Measurements from ENCODE around the gene APOL1.
"Not testable (repeated sequence)": the region's sequence is repeated elsewhere in the genome, so short reads cannot be mapped to it uniquely, and the experiment has no call there.

Gene APOL1, protein sequence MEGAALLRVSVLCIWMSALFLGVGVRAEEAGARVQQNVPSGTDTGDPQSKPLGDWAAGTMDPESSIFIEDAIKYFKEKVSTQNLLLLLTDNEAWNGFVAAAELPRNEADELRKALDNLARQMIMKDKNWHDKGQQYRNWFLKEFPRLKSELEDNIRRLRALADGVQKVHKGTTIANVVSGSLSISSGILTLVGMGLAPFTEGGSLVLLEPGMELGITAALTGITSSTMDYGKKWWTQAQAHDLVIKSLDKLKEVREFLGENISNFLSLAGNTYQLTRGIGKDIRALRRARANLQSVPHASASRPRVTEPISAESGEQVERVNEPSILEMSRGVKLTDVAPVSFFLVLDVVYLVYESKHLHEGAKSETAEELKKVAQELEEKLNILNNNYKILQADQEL

GRCh38 chr22:36252754-36253522 lies at the start of gene APOL1:
Gene APOL1, plus strand, starts transcription at chr22:36253133. Its CDS starts 1,823 bp downstream, at chr22:36254956.
- peaks cover 20 to 26% of the 10 kb centered on the region in 2 donors for H3K4me1 ChIP-seq (ENCODE audit: control insufficient read depth in 1 of 2, insufficient read depth in 2 of 2, low read length in 2 of 2)
- peak within 1 kb of the TSS; percentile 75 to 88 for H3K4me3 ChIP-seq (ENCODE audit: low read depth in 1 of 2, low read length in 2 of 2)
- H3K36me3 ChIP-seq (ENCODE audit: control insufficient read depth in 1 of 2, insufficient read depth in 2 of 2, low read length in 2 of 2), result peaks cover 0 to 4% of the 10 kb centered on the region in 2 donors
- peak within 1 kb of the TSS; percentile 44 to 67 for H3K9ac ChIP-seq (ENCODE audit: low read depth in 1 of 2, low read length in 2 of 2)
- H3K27me3 ChIP-seq (ENCODE audit: control insufficient read depth in 1 of 2, insufficient read depth in 2 of 2, low read length in 2 of 2), result no peaks in the 10 kb centered on the region
- H3K27ac ChIP-seq (ENCODE audit: low read depth, low read length), result peak within 1 kb of the TSS; percentile 63
- H3K9me3 ChIP-seq (ENCODE audit: control insufficient read depth in 1 of 2, low read length in 2 of 2), result no peaks in the 10 kb centered on the region

- not testable (repeated sequence) for H3K9ac ChIP-seq (ENCODE audit: low read depth in 1 of 2, low read length in 2 of 2); H3K27me3 ChIP-seq (ENCODE audit: control insufficient read depth in 1 of 2, insufficient read depth in 2 of 2, low read length in 2 of 2); H3K27ac ChIP-seq (ENCODE audit: low read depth, low read length); H3K4me3 ChIP-seq (ENCODE audit: low read depth in 1 of 2, low read length in 2 of 2); H3K9me3 ChIP-seq (ENCODE audit: control insufficient read depth in 1 of 2, low read length in 2 of 2); H3K36me3 ChIP-seq (ENCODE audit: control insufficient read depth in 1 of 2, insufficient read depth in 2 of 2, low read length in 2 of 2)
- peaks cover 17 to 22% of the 10 kb centered on the region in 2 donors for H3K4me1 ChIP-seq (ENCODE audit: control insufficient read depth in 1 of 2, insufficient read depth in 2 of 2, low read length in 2 of 2)
Measured at GRCh38 chr22:36203441-36203840, 49.5 kb upstream of the APOL1 start.

GRCh38 chr22:36204001-36204631 lies 48.8 kb upstream of the APOL1 start:
- peaks cover 0 to 2% of the 10 kb centered on the region in 2 donors for H3K9me3 ChIP-seq (ENCODE audit: control insufficient read depth in 1 of 2, low read length in 2 of 2)
- peak overlapping the region in 1 of 2 donors; percentile 8 for H3K9ac ChIP-seq (ENCODE audit: low read depth in 1 of 2, low read length in 2 of 2)
- no peaks in the 10 kb centered on the region for H3K27me3 ChIP-seq (ENCODE audit: control insufficient read depth in 1 of 2, insufficient read depth in 2 of 2, low read length in 2 of 2)
- no peak overlapping the region for H3K27ac ChIP-seq (ENCODE audit: low read depth, low read length)
- peaks cover 14 to 22% of the 10 kb centered on the region in 2 donors for H3K4me1 ChIP-seq (ENCODE audit: control insufficient read depth in 1 of 2, insufficient read depth in 2 of 2, low read length in 2 of 2)
- H3K4me3 ChIP-seq (ENCODE audit: low read depth in 1 of 2, low read length in 2 of 2), result peak overlapping the region; percentile 48
- no peaks in the 10 kb centered on the region for H3K36me3 ChIP-seq (ENCODE audit: control insufficient read depth in 1 of 2, insufficient read depth in 2 of 2, low read length in 2 of 2)

GRCh38 chr22:36204632-36205015 lies 48.3 kb upstream of the APOL1 start:
- peak overlapping the region in 1 of 2 donors; percentile 8 for H3K9ac ChIP-seq (ENCODE audit: low read depth in 1 of 2, low read length in 2 of 2)
- H3K27ac ChIP-seq (ENCODE audit: low read depth, low read length), result no peak overlapping the region
- no peaks in the 10 kb centered on the region for H3K27me3 ChIP-seq (ENCODE audit: control insufficient read depth in 1 of 2, insufficient read depth in 2 of 2, low read length in 2 of 2)

DNA sequence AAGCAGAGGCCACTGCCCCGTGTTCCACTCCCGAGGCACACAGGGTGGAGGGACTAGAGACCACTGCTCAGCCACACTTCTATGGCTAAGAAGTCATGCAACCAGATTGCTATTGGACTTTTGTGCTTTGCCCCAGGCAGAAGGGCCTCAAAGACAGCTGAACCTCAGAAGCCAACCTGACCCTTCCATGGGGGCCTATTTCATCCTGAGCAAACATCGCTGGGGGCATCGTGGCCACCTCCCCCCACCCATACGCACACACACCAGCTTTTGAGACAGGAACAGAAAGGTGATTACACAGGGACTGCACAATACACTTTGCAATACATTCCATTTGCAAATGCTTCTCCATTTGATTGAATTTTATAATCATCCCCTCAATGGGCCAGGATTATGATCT lies 47.4 kb upstream of the APOL1 start:
- H3K4me1 ChIP-seq (ENCODE audit: control insufficient read depth in 1 of 2, insufficient read depth in 2 of 2, low read length in 2 of 2), result peaks cover 19 to 24% of the 10 kb centered on the region in 2 donors
- H3K9me3 ChIP-seq (ENCODE audit: control insufficient read depth in 1 of 2, low read length in 2 of 2); H3K9ac ChIP-seq (ENCODE audit: low read depth in 1 of 2, low read length in 2 of 2); H3K27me3 ChIP-seq (ENCODE audit: control insufficient read depth in 1 of 2, insufficient read depth in 2 of 2, low read length in 2 of 2); H3K36me3 ChIP-seq (ENCODE audit: control insufficient read depth in 1 of 2, insufficient read depth in 2 of 2, low read length in 2 of 2); H3K27ac ChIP-seq (ENCODE audit: low read depth, low read length); H3K4me3 ChIP-seq (ENCODE audit: low read depth in 1 of 2, low read length in 2 of 2): not testable (repeated sequence)

More at GRCh38 chr22:36204632-36205015, 48.3 kb upstream of the APOL1 start:
- H3K4me3 ChIP-seq (ENCODE audit: low read depth in 1 of 2, low read length in 2 of 2), result peak overlapping the region; percentile 48
- peaks cover 14 to 22% of the 10 kb centered on the region in 2 donors for H3K4me1 ChIP-seq (ENCODE audit: control insufficient read depth in 1 of 2, insufficient read depth in 2 of 2, low read length in 2 of 2)
- no peaks in the 10 kb centered on the region for H3K36me3 ChIP-seq (ENCODE audit: control insufficient read depth in 1 of 2, insufficient read depth in 2 of 2, low read length in 2 of 2)
- H3K9me3 ChIP-seq (ENCODE audit: control insufficient read depth in 1 of 2, low read length in 2 of 2), result peaks cover 0 to 2% of the 10 kb centered on the region in 2 donors

- Histone ChIP-seq H3K4me3 (ENCODE audit: low read depth in 1 of 2, low read length in 2 of 2) (no peak overlapping the region), H3K27me3 (ENCODE audit: control insufficient read depth in 1 of 2, insufficient read depth in 2 of 2, low read length in 2 of 2) (no peaks in the 10 kb centered on the region), H3K27ac (ENCODE audit: low read depth, low read length) (no peak overlapping the region), H3K4me1 (ENCODE audit: control insufficient read depth in 1 of 2, insufficient read depth in 2 of 2, low read length in 2 of 2) (peaks cover 26 to 30% of the 10 kb centered on the region in 2 donors), H3K36me3 (ENCODE audit: control insufficient read depth in 1 of 2, insufficient read depth in 2 of 2, low read length in 2 of 2) (no peaks in the 10 kb centered on the region), H3K9me3 (ENCODE audit: control insufficient read depth in 1 of 2, low read length in 2 of 2) (peaks cover 0 to 2% of the 10 kb centered on the region in 2 donors), H3K9ac (ENCODE audit: low read depth in 1 of 2, low read length in 2 of 2) (no peak overlapping the region)
Measured at GRCh38 chr22:36206255-36206654, 46.7 kb upstream of the APOL1 start.

- H3K9ac ChIP-seq (ENCODE audit: low read depth in 1 of 2, low read length in 2 of 2), result no peak overlapping the region
- no peaks in the 10 kb centered on the region for H3K36me3 ChIP-seq (ENCODE audit: control insufficient read depth in 1 of 2, insufficient read depth in 2 of 2, low read length in 2 of 2)
- H3K27me3 ChIP-seq (ENCODE audit: control insufficient read depth in 1 of 2, insufficient read depth in 2 of 2, low read length in 2 of 2), result no peaks in the 10 kb centered on the region
- peaks cover 0 to 2% of the 10 kb centered on the region in 2 donors for H3K9me3 ChIP-seq (ENCODE audit: control insufficient read depth in 1 of 2, low read length in 2 of 2)
- no peak overlapping the region for H3K27ac ChIP-seq (ENCODE audit: low read depth, low read length)
- peaks cover 26 to 31% of the 10 kb centered on the region in 2 donors for H3K4me1 ChIP-seq (ENCODE audit: control insufficient read depth in 1 of 2, insufficient read depth in 2 of 2, low read length in 2 of 2)
- no peak overlapping the region for H3K4me3 ChIP-seq (ENCODE audit: low read depth in 1 of 2, low read length in 2 of 2)
Measured at GRCh38 chr22:36208162-36208765, 44.7 kb upstream of the APOL1 start.

DNA sequence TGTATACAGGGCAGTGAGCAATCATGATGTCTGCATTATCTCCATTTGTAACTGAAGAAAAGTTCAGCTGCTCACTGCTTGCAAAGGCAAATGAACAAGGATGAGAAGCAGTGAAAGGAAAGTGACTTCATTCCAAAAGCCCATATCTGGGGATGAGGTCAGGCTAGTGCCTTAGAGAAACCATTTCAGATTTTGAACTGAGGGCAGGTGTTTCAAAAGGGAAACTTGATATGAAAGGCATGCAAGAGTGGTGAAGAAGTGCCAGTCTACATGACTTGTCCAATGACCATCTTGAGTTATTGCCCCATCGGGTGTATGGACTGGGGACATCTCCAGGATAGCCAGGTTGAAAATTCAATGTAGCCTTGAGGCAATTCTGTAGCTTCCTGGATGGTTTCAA lies 44.0 kb upstream of the APOL1 start:
- Histone ChIP-seq H3K9ac (ENCODE audit: low read depth in 1 of 2, low read length in 2 of 2) (no peak overlapping the region), H3K27me3 (ENCODE audit: control insufficient read depth in 1 of 2, insufficient read depth in 2 of 2, low read length in 2 of 2) (no peaks in the 10 kb centered on the region), H3K36me3 (ENCODE audit: control insufficient read depth in 1 of 2, insufficient read depth in 2 of 2, low read length in 2 of 2) (no peaks in the 10 kb centered on the region), H3K4me3 (ENCODE audit: low read depth in 1 of 2, low read length in 2 of 2) (no peak overlapping the region), H3K9me3 (ENCODE audit: control insufficient read depth in 1 of 2, low read length in 2 of 2) (peaks cover 0 to 2% of the 10 kb centered on the region in 2 donors), H3K27ac (ENCODE audit: low read depth, low read length) (no peak overlapping the region), H3K4me1 (ENCODE audit: control insufficient read depth in 1 of 2, insufficient read depth in 2 of 2, low read length in 2 of 2) (peaks cover 20 to 26% of the 10 kb centered on the region in 2 donors)

DNA sequence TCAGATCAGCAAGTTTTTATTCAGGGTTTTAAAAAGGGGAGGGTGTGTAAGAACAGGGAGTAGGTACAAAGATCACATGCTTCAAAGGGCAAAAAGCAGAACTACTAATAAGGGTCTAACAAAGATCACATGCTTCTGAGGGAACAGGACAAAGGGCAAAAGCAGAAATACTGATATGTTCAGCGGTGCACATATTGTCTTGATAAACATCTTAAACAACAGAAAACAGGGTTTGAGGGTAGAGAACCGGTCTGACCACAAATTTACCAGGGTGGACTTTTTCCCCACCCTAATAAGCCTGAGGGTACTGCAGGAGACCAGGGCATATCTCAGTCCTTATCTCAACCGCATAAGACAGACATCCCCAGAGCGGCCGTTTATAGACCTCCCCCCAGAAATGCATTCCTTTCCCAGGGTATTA lies 43.4 kb upstream of the APOL1 start:
- H3K9me3 ChIP-seq (ENCODE audit: control insufficient read depth in 1 of 2, low read length in 2 of 2); H3K4me3 ChIP-seq (ENCODE audit: low read depth in 1 of 2, low read length in 2 of 2); H3K27me3 ChIP-seq (ENCODE audit: control insufficient read depth in 1 of 2, insufficient read depth in 2 of 2, low read length in 2 of 2); H3K27ac ChIP-seq (ENCODE audit: low read depth, low read length); H3K36me3 ChIP-seq (ENCODE audit: control insufficient read depth in 1 of 2, insufficient read depth in 2 of 2, low read length in 2 of 2); H3K9ac ChIP-seq (ENCODE audit: low read depth in 1 of 2, low read length in 2 of 2): not testable (repeated sequence)
- H3K4me1 ChIP-seq (ENCODE audit: control insufficient read depth in 1 of 2, insufficient read depth in 2 of 2, low read length in 2 of 2), result peaks cover 15 to 21% of the 10 kb centered on the region in 2 donors
